COR-L47 (cell line): Measurements from ENCODE around the gene HDAC10.

Experiments used
- DNase-seq: peaks from one replicate; lab custom pipeline; 2025; lab: John Stamatoyannopoulos, UW

Gene HDAC10

DNA sequence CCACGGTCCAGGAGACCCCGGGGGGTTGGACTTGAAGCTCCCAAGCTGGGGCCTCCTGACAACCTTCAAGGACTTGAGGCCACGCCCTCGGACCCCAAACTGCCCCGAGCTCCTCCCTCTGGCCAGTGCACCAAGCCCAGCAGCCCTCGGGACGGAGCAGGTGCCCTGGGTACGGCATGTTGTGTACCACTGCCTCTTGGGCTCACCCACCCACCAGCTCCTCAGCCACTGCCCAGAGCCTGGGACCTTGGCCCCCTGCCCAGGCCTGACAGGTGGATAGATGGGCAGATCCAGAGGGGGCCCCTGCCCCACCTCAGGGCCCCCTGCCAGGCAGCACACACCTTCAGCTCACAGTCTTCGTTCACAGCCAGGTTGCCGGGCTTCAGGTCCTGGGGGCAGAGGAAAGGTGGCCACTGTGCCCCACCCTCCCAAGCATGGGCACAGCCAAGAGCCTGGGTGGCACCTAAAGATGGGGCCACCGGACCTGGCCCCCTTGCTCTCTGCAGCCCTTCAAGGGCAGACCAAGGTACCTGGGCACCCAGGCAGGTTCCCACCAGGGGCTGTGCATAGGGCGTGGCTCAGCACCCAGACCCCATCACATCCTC lies 5.3 kb upstream of the HDAC10 start:
- no peak for DNase-seq

DNA sequence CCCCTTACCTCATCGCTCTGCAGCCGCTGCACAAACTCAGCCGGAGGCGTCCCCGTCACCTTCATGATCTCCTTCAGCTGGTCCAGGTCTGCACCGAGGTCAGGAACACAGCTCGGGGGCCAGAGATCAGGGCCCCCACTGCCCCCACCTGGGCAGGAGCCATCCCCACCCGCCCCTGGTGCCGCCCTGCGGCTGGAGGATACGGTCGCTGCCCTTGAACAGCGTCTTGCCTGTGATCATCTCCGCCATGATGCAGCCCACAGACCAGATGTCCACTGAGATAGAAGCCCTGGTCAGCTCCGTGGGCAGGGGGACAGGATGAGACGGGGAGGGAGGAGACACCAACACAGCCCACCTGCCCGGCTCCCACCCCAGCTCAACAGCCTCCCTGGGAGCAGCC lies 4.5 kb upstream of the HDAC10 start:
- no peak for DNase-seq

GRCh38 chr22:50255099-50255498 lies 4.0 kb upstream of the HDAC10 start:
- no peak for DNase-seq

DNA sequence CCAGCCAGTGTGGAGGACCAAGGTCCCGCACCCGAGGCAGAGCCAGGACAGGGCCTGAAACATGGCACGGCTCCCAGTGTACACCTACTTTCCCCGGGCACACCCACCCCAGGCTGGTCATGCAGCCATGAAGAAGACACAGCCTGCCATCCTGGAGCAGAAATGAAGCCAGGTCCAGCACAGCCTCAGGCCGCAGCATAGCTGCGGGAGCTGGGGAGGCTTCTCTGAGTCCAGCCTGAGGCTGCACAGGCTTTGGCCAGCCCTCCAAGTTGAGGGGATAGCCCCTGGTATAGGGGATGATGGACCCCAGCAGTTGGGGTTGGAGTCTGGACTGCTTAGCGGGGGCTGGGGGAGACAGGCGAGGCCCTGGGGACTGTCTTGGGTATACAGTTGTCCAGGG lies 2.9 kb upstream of the HDAC10 start:
- DNase-seq: no peak

- no peak for DNase-seq
These were observed 2.2 kb upstream of the HDAC10 start for GRCh38 chr22:50253046-50253915.

DNA sequence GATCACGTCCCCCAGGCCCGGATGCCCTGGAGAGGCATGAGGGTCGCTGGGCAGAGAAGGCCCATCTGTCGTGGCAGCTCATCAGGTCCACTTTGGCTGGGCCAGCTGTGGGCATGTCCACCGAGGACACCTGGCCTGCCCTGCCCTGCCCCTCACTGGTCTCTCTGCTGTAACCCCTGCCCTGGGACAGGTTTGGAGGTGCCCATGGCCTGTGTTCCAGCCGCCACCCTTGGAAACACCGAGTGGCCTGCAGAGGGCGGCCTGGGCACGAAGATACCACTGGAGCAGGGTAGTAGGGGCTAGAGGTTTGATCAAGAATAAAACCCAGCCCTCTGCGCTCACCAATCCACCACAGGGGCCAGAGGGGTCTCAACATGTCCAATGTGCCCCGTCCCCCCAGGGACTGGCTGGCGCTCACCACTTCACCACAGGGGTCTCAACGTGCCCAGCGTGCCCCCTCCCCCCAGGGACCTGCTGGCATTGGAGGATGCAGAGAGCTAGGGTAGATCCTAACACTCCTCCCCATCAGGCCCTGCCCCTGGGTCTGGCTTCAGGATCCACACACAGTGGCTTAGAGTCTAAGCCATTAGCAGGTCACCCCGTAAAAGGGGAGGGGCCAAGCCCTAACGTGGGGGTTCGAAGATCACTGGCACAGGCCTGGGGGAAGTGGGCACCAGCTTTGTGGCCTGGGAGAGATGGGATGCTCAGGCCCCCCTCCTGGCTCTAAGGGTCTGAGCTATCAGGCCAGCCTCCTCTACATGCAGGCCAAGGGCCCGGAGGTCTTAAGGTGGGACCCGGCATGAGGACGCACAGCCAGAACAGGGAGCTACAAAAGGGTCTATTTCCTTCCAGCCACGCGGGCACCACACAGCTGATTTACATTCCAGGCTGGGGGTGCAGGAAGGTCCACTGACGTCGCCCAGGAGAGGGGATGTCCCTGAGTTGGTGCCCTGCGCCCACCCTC lies 1.3 kb upstream of the HDAC10 start:
- DNase-seq: peak; percentile 40

DNA sequence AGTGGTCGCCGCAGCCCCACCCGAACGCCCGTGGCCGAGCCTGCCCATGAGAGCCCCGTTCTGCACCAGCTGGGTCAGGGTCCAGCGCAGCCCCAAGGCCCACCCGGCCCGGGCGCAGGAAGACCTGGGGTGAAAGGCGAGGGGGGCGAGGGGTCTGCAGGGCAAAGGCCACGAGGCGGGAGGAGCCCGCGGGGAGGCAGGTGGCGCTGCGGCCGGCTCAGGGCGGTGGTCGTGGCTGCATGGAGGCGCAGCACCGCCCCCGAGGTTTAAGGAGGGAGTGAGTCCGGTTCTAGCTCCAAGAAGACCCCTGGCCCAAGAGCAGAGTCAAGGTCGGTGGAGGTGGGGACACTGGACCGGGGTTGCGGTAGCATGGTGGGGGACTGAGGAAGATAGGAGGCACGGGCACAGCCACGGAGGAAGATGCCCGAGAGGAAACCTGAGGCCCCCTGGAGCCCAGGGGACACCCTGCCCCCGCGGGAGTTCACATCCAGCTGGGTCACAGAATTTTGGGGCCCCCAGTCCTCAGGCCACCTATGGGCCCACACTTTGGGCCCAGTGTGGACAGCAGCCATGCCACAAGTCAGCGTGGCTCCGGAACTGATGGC lies 514 bp upstream of the HDAC10 start:
- DNase-seq: no peak

- no peak for DNase-seq
These were observed 863 bp downstream of the HDAC10 start for GRCh38 chr22:50250249-50250554.

DNA sequence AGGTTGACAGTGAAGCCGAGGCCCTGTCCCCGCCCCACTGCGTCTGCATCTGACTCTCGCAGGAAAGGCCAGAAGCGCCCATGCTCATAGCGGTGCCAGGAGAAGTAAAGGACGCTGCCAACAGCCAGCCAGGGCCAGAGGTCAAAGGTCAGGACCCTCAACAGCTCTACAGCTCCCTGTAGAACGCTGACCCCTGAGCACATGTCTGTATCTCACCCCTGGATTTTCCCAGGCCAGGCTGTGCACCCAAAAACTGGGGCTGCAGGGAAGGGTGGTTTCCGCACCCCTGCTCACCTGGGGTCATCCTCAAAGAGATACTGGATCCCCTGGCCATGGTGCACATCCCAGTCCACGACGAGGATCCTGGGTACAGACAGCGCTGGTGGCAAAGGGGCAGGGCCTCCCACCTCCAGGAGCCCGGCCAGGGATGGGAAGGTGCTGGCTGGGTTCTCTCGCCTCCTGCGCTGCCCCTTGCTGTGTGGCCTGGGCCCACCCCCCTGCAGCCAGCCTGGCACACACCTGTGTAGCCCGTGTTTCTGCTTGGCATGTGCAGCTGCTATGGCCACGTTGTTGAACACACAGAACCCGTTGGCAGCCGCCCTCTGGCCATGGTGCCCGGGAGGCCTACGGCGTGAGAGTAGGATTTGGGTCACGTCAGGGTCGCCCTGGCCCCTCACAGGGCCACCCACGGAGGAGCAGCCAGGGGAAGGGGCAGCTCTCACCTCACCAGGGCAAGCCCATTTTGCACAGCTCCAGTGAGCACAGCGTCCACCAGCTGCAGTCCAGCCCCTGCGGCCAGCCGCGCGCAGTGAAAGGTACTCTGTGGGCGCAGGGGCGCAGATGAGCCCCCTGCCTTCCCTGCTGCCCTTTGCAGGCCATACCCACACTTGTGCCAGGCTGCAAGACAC lies 1.5 kb downstream of the HDAC10 start:
- no peak for DNase-seq

GRCh38 chr22:50248196-50249081 lies 2.6 kb downstream of the HDAC10 start:
- DNase-seq: no peak

DNA sequence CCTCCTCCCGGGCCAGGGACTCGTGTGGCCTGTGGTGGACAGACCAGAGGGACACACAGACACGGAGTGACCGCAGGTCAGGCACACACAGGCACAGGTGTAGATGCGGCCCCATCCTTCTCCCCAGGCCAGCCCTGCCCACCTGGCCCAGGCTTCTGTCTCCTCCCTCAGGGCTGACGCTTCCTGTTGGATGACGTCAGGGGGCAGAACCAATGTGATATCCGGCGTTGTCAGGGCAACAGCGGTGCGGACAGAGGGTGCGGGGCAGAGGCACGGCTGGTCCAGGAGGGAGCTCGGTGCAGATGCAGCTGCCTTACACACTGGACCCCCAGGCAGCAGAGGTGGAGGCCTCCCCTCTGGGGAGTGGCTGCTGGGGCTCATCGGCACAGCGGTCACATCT lies 3.3 kb downstream of the HDAC10 start:
- DNase-seq: peak; percentile 95

DNA sequence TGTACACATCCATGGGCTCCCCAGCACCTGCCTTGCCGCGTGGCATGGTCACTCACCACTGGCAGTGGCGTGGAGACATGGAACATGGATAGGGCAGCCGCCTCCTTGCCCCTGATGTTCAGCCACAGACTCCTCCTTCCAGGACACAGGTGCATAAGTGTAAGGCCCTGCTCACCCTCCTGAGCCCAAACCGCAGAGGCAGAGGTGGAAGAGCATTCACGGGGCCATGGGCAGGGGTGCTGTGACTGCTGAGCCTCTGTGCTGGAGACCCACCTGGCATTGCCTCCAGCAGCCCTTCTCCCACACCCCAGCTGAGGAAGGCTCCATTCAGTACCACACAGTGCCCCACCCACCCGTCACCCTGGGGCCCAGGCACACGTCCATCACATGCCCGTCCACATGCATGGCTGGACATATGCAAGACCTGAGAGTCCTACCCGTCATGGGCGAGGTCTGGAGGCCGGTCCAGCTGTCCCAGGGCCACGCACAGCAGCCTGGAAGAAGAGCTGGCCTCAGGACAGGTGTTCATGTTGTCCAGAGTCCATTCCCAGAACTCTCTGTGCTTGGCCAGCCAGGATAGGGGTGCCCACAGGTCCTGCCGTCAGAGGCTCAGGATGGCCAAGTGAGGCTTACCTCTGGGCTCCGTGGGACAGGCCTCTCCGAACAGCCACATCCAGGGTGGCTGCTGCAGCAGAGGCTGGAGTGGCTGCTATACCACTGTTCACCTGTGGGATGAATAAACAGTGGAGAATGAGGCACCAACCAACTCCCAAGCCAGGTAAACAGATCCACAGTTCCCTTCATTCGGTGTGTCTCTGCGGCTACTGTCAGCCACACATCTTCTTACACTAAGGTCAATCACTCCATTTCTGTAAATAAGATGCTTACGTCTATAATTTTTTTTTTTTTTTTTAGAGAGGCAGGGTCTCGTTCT lies 4.6 kb downstream of the HDAC10 start:
- no peak for DNase-seq

GRCh38 chr22:50245214-50246072 lies 5.6 kb downstream of the HDAC10 start:
- no peak for DNase-seq

GRCh38 chr22:50244420-50245213 lies 6.4 kb downstream of the HDAC10 start, which contains the start of gene TUBGCP6:
TUBGCP6 (minus strand) TSS chr22:50245023; CDS start chr22:50244459, 564 bp downstream.
- DNase-seq: peak; percentile 88

GRCh38 chr22:50243685-50244419 lies 7.2 kb downstream of the HDAC10 start:
- no peak for DNase-seq

GRCh38 chr22:50242406-50242949 lies 8.6 kb downstream of the HDAC10 start:
- DNase-seq: no peak
